PC-9 (cell line): ENCODE measurements around the gene ADAMTS6. TPM values are rescaled to one million over a fixed set of nuclear protein-coding genes. Genes with fewer than 3 reads are reported as not detected.

Experiments used
- BruUV-seq: library from RNA; stranded (reverse); fragments of 400-500 nt; replicated peaks from 2 replicates; lab custom pipeline; 2021; lab: Mats Ljungman, UMichigan
- CTCF ChIA-PET: fragments of 300-600 bp; sonication (Branson Sonifier 250); formaldehyde crosslinking; loops from one replicate; lab custom pipeline; 2022; ENCODE audit warnings: antibody characterized with exemption; lab: Charles Lee
- POLR2A ChIA-PET: fragments of 300-600 bp; sonication (Branson Sonifier 250); formaldehyde crosslinking; loops from one replicate; lab custom pipeline; 2022; ENCODE audit warnings: antibody characterized with exemption; ENCODE audit not compliant: unreplicated experiment; lab: Charles Lee
- DNase-seq, 2 experiments: peaks; one replicate each; pipeline versions ENCODE4 v3.0.0 to v3.0.0-alpha.2; 2015 to 2022; ENCODE audit warnings: mixed read lengths in 1 of 2
- H2AFZ ChIP-seq: fragments of 200-600 bp; sonication (generic); 2 replicates; pipeline ENCODE4 v1.8.1; 2017; ENCODE audit warnings: antibody characterized with exemption
- H3F3A ChIP-seq: fragments of 200-600 bp; sonication (generic); 2 replicates; pipeline ENCODE4 v1.8.1; 2017; ENCODE audit warnings: antibody characterized with exemption, mild to moderate bottlenecking, low read depth; ENCODE audit not compliant: insufficient read depth
- H3K27ac ChIP-seq: fragments of 200-600 bp; sonication (generic); 2 replicates; pipeline ENCODE4 v1.6.1; 2016; ENCODE audit warnings: mixed run types
- H3K27me3 ChIP-seq: fragments of 200-600 bp; sonication (generic); 2 replicates; pipeline ENCODE4 v1.6.1; 2016; ENCODE audit warnings: low read depth, mixed run types; ENCODE audit not compliant: insufficient read depth
- H3K36me3 ChIP-seq: fragments of 200-600 bp; sonication (generic); 2 replicates; pipeline ENCODE4 v1.6.1; 2016; ENCODE audit warnings: low read depth, mixed run types
- H3K4me1 ChIP-seq: fragments of 200-600 bp; sonication (generic); replicated peaks from 2 replicates; pipeline ENCODE4 v1.6.1; 2016; ENCODE audit warnings: mixed run types; ENCODE audit not compliant: insufficient read depth
- H3K4me2 ChIP-seq: fragments of 200-600 bp; sonication (generic); 2 replicates; pipeline ENCODE4 v1.6.1; 2017; ENCODE audit warnings: mixed run types
- H3K4me3 ChIP-seq: fragments of 200-600 bp; sonication (generic); 2 replicates; pipeline ENCODE4 v1.6.1; 2016; ENCODE audit warnings: mixed run types
- H3K79me2 ChIP-seq: fragments of 200-600 bp; sonication (generic); 2 replicates; pipeline ENCODE4 v1.6.1; 2017; ENCODE audit warnings: low read depth, mixed run types
- H3K9me2 ChIP-seq: fragments of 200-600 bp; sonication (generic); 2 replicates; pipeline ENCODE4 v1.8.1; 2017; ENCODE audit warnings: mild to moderate bottlenecking; ENCODE audit not compliant: insufficient read depth
- H3K9me3 ChIP-seq: fragments of 200-600 bp; sonication (generic); 2 replicates; pipeline ENCODE4 v1.8.1; 2016; ENCODE audit warnings: low read depth; ENCODE audit not compliant: insufficient read depth
- H4K20me1 ChIP-seq: fragments of 200-600 bp; sonication (generic); 2 replicates; pipeline ENCODE4 v1.8.1; 2017; ENCODE audit not compliant: insufficient read depth
- EZH2 ChIP-seq: fragments of 200-600 bp; sonication (generic); IDR thresholded peaks from 2 replicates; pipeline ENCODE4 v1.8.0; 2017; ENCODE audit warnings: antibody characterized with exemption, low read depth
- intact Hi-C: fragments of 100-400 bp; cut with micrococcal nuclease; formaldehyde crosslinking; loops from one replicate; pipeline ENCODE4 v1.10.0; 2022; ENCODE audit not compliant: unreplicated experiment
- total RNA-seq: library from RNA; stranded (reverse); gene quantifications from 2 replicates; pipeline ENCODE4 v1.2.3, GENCODE V29; 2021
- TF ChIP-seq, protein P1 (sequence below): fragments of 200-600 bp; sonication (generic); conservative IDR thresholded peaks from 2 replicates; pipeline ENCODE4 v1.6.1; 2017; ENCODE audit warnings: mixed run types, antibody characterized with exemption, mild to moderate bottlenecking, moderate library complexity

Gene ADAMTS6
- total RNA-seq, 1 experiment from 2014 or later = 1.4 TPM

DNA sequence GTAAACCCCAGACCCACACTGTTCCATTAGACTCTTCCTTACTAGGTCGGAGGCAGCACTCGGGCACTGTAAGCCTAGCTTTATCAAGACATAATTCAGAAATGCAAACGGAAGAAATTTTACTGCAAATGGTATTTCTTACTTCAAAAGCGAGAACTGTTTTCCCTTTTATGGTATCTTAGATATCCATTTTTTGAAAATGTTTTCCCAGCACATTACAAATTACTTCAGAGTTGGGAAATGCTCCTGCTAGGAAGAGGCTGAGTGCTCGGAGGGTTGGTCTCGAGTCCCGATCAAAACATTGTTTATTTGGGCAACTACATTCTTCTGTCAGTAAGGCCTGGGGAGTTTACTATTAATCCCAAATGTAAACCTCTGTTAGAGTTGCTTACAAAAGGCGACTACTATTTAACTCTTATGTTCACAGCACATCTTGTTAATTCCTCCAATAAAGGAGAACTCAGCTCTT, 380.1 kb downstream of the ADAMTS6 start:
- ChIA-PET CTCF (interaction anchor here (0.6 kb wide), 1 partner anchor 381 kb away, joined by 3 read pairs; no protein-coding TSS in a partner anchor), POLR2A (no interaction called here)
- no peaks in the 10 kb centered on the region for H3K9me2 ChIP-seq
- H3K27me3 ChIP-seq = no peaks in the 10 kb centered on the region
- H3K9me3 ChIP-seq = no peaks in the 10 kb centered on the region
- no peaks in the 10 kb centered on the region for H3K36me3 ChIP-seq
- H3K79me2 ChIP-seq = no peaks in the 10 kb centered on the region
- H2AFZ ChIP-seq = no peak overlapping the region
- no peak overlapping the region for H3K27ac ChIP-seq
- DNase-seq = no peak
- BruUV-seq = no TSS peak
- intact Hi-C loops = loop anchor here (1.0 to 5.0 kb wide), 4 partner anchors 67 to 382 kb away; no protein-coding TSS in a partner anchor
- TF ChIP-seq, protein P1, sequence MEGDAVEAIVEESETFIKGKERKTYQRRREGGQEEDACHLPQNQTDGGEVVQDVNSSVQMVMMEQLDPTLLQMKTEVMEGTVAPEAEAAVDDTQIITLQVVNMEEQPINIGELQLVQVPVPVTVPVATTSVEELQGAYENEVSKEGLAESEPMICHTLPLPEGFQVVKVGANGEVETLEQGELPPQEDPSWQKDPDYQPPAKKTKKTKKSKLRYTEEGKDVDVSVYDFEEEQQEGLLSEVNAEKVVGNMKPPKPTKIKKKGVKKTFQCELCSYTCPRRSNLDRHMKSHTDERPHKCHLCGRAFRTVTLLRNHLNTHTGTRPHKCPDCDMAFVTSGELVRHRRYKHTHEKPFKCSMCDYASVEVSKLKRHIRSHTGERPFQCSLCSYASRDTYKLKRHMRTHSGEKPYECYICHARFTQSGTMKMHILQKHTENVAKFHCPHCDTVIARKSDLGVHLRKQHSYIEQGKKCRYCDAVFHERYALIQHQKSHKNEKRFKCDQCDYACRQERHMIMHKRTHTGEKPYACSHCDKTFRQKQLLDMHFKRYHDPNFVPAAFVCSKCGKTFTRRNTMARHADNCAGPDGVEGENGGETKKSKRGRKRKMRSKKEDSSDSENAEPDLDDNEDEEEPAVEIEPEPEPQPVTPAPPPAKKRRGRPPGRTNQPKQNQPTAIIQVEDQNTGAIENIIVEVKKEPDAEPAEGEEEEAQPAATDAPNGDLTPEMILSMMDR = no peak
- TF ChIP-seq EZH2 = no peak
- no peak overlapping the region for H3K4me3 ChIP-seq
- H3K4me1 ChIP-seq = peaks cover 7% of the 10 kb centered on the region; the same call in 1 of the 2 replicates
- H3F3A ChIP-seq = no peaks in the 10 kb centered on the region
- no peaks in the 10 kb centered on the region for H4K20me1 ChIP-seq
- no peak overlapping the region for H3K4me2 ChIP-seq

DNA sequence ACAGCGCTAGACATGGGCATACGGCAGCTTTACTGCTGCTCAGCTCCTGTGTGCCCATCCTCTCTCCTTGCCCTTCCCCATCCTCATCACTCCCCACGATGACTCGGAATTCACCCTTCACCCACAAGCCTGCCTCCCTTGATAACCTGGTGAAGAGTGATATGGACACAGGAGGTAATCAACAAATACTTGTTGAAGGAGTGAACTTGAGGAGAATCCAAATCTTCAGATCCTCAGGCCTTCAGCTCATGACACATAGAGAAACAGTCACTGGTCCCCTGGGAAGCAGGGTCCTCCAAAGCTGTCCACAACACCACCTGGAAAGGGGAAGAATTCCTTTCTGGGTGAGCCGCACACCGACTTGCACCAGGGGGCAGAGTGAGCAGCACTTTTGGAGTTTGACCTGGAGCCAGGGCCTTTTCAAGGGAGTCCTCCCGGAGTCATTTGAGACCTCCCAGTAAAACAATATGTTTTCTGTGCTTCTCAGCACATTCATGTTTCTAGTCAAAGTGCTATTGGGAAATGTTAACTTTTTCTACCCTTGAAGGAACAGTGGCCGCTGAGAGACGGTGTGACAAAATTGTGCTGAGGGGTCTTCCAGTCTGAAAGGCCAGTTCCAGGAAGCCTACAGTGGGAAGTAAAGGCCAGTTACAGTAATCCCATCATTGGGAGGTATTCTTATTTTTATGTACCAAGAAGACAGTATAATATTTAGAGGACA, 380.6 kb downstream of the ADAMTS6 start:
- intact Hi-C loops = loop anchor here (1.0 to 5.0 kb wide), 4 partner anchors 66 to 382 kb away; no protein-coding TSS in a partner anchor
- no peak overlapping the region for H3K4me2 ChIP-seq
- peaks cover 7% of the 10 kb centered on the region; the same call in 1 of the 2 replicates for H3K4me1 ChIP-seq
- H3F3A ChIP-seq = no peaks in the 10 kb centered on the region
- DNase-seq = peak; percentile 37 to 49
- BruUV-seq = no TSS peak
- H3K27ac ChIP-seq = no peak overlapping the region
- CTCF ChIA-PET = interaction anchor here (0.5 to 0.7 kb wide), 3 partner anchors 42 to 387 kb away, joined by 3 read pairs; no protein-coding TSS in a partner anchor
- H3K4me3 ChIP-seq = no peak overlapping the region
- no peak overlapping the region for H2AFZ ChIP-seq
- H3K79me2 ChIP-seq = no peaks in the 10 kb centered on the region
- no peaks in the 10 kb centered on the region for H3K36me3 ChIP-seq
- no peak for TF ChIP-seq EZH2
- TF ChIP-seq, protein P1 = peak; percentile 67
- H3K27me3 ChIP-seq = no peaks in the 10 kb centered on the region
- H3K9me3 ChIP-seq = no peaks in the 10 kb centered on the region
- H4K20me1 ChIP-seq = no peaks in the 10 kb centered on the region
- H3K9me2 ChIP-seq = no peaks in the 10 kb centered on the region
- POLR2A ChIA-PET = no interaction called here

Other genes with a start within 250 kb of the ADAMTS6 start
- 34.6 and 45.6 TPM in 2 replicates for gene CENPK, start 81.2 kb upstream of the ADAMTS6 start, total RNA-seq
- gene PPWD1, start 81.4 kb upstream of the ADAMTS6 start, total RNA-seq = 37.4 and 38.9 TPM in 2 replicates
- 6.8 and 9.7 TPM in 2 replicates for gene TRIM23, start 142.4 kb upstream of the ADAMTS6 start, total RNA-seq
- 1.9 and 3.3 TPM in 2 replicates for gene SHLD3, start 143.1 kb upstream of the ADAMTS6 start, total RNA-seq
- 16.2 and 16.5 TPM in 2 replicates for gene TRAPPC13, start 143.1 kb upstream of the ADAMTS6 start, total RNA-seq
- gene SGTB, start 240.2 kb upstream of the ADAMTS6 start, total RNA-seq = 8.8 and 9.8 TPM in 2 replicates
- gene NLN, start 240.3 kb upstream of the ADAMTS6 start, total RNA-seq = 56.7 and 74.7 TPM in 2 replicates